Left lung (tissue), 10 donors: ENCODE results near the gene VGLL4. TPM values are rescaled to one million over a fixed set of nuclear protein-coding genes. Genes with fewer than 3 reads are reported as not detected.
"Not testable (repeated sequence)": the region's sequence is repeated elsewhere in the genome, so short reads cannot be mapped to it uniquely, and the experiment has no call there.

Experiments
- ATAC-seq: fragments of 200-7000 bp; cut with Tn5 transposase; one replicate; pipeline ENCODE4 v1.9.1; 2020; ENCODE audit warnings: moderate library complexity
- DNase-seq, 4 donors: peaks; one replicate each; pipeline ENCODE4 v3.0.0-alpha.2; 2013 to 2020
- H3K27ac ChIP-seq, 2 donors: fragments of 200-600 bp; sonication (generic) in 1 of 2; one replicate each; pipeline versions ENCODE4 v1.5.0 to v1.8.0; 2020 to 2021
- H3K27me3 ChIP-seq, 2 donors: fragments of 200-600 bp; sonication (generic) in 1 of 2; one replicate each; pipeline versions ENCODE4 v1.5.0 to v1.8.0; 2020 to 2021
- H3K36me3 ChIP-seq, 2 donors: fragments of 200-600 bp; sonication (generic) in 1 of 2; one replicate each; pipeline versions ENCODE4 v1.5.0 to v1.8.0; 2020 to 2021
- H3K4me1 ChIP-seq, 2 donors: fragments of 200-600 bp; one replicate each; pipeline ENCODE4 v1.8.0; 2021
- H3K4me3 ChIP-seq, 2 donors: fragments of 200-600 bp; sonication (generic) in 1 of 2; one replicate each; pipeline versions ENCODE4 v1.5.0 to v1.8.0; 2020 to 2021; ENCODE audit warnings: mild to moderate bottlenecking in 1 of 2
- H3K9me3 ChIP-seq, 2 donors: fragments of 200-600 bp; sonication (generic) in 1 of 2; one replicate each; pipeline versions ENCODE4 v1.5.0 to v1.8.0; 2020 to 2021
- intact Hi-C, 2 donors: fragments of 100-400 bp; cut with DNase I; formaldehyde crosslinking; loops; one replicate each; pipeline versions ENCODE4 v1.11.2 to v1.14.2; 2022
- polyA plus RNA-seq, 6 donors: library from polyadenylated mRNA; unstranded; fragments of 120-200 nt; gene quantifications; one replicate each; pipeline ENCODE4 v1.2.1, GENCODE V29; 2013; ENCODE audit not compliant: insufficient read length in 6 of 6
- total RNA-seq, 2 donors: library from RNA; stranded (reverse); fragmentation: NEBNext Ultra II Directional; extraction: Animal tissue kit (Norgen Biotek cat#: 25700); gene quantifications; one replicate each; pipeline ENCODE4 v1.2.1, GENCODE V29; 2021
- TF ChIP-seq, protein P1 (sequence below), 2 donors: fragments of 200-600 bp; sonication (generic) in 1 of 2; IDR thresholded peaks; one replicate each; pipeline versions ENCODE4 v1.5.0 to v1.8.0; 2021; ENCODE audit warnings: antibody characterized with exemption in 2 of 2
- donor health status: DM: no; HTN: yes; CAD: no.
- donor health status: DM: no; HTN: no; CAD: no.

VGLL4 gene
- total and polyA plus RNA-seq, 8 donors, result 40.2 to 115 (median 106) TPM

DNA sequence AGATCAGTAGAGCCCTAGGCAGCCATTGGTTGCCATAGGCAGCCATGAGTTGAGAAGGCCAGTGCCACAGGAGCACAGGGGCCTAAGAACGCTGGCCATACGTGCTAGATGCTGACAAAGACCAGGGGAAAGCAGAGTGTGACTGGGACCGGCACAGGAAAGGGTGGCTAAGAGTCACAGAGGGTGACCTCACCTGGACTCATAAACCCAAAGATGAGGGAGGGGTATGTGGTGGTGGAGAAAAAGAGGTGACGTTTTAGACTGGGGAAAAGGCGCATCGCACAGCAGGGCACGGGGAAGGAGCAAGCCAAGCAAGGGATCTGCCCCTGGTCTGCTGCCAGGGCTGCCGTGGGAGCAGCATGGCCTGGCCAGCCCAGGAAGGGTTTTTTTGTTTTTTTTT lies 122.5 kb downstream of the VGLL4 start:
- TF ChIP-seq, protein P1, sequence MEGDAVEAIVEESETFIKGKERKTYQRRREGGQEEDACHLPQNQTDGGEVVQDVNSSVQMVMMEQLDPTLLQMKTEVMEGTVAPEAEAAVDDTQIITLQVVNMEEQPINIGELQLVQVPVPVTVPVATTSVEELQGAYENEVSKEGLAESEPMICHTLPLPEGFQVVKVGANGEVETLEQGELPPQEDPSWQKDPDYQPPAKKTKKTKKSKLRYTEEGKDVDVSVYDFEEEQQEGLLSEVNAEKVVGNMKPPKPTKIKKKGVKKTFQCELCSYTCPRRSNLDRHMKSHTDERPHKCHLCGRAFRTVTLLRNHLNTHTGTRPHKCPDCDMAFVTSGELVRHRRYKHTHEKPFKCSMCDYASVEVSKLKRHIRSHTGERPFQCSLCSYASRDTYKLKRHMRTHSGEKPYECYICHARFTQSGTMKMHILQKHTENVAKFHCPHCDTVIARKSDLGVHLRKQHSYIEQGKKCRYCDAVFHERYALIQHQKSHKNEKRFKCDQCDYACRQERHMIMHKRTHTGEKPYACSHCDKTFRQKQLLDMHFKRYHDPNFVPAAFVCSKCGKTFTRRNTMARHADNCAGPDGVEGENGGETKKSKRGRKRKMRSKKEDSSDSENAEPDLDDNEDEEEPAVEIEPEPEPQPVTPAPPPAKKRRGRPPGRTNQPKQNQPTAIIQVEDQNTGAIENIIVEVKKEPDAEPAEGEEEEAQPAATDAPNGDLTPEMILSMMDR (IDR thresholded peaks at IDR 0.05), result no peak
- H3K27me3 ChIP-seq, result no peaks in the 10 kb centered on the region
- ATAC-seq (no peak), DNase-seq (no peak)
- no peaks in the 10 kb centered on the region for H3K4me1 ChIP-seq
- no peaks in the 10 kb centered on the region for H3K9me3 ChIP-seq
- H3K27ac ChIP-seq, result no peak overlapping the region
- no peak overlapping the region for H3K4me3 ChIP-seq
- H3K36me3 ChIP-seq, result no peaks in the 10 kb centered on the region
- intact Hi-C loops, result no loop called here

DNA sequence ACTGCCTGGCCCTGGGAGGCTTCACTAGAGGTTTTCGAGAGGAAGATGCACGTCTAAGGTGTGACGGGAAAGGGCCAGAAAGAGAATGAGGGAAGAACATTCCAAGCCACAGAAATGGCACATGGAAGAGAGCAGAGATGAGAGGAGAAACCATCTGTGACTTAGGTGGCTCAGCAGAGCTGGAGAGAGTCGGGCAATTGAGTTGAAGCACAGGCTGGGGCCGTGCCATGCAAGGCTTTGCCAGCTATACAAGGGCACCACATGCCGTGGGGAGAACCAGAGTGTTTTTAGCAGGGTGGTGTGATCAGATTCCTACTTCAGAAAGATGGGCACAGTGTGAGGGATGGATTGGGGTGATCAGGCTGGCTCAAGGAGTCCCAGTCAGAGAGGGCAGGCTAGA lies 126.1 kb downstream of the VGLL4 start:
- intact Hi-C loops, result no loop called here
- no peak overlapping the region for H3K4me3 ChIP-seq
- TF ChIP-seq, protein P1 (IDR thresholded peaks at IDR 0.05), result no peak
- no peaks in the 10 kb centered on the region for H3K36me3 ChIP-seq
- H3K27ac ChIP-seq, result no peak overlapping the region
- ATAC-seq, result no peak
- no peak for DNase-seq
- no peaks in the 10 kb centered on the region for H3K27me3 ChIP-seq
- H3K9me3 ChIP-seq, result no peaks in the 10 kb centered on the region
- H3K4me1 ChIP-seq, result peaks cover 17 to 27% of the 10 kb centered on the region in 2 donors

DNA sequence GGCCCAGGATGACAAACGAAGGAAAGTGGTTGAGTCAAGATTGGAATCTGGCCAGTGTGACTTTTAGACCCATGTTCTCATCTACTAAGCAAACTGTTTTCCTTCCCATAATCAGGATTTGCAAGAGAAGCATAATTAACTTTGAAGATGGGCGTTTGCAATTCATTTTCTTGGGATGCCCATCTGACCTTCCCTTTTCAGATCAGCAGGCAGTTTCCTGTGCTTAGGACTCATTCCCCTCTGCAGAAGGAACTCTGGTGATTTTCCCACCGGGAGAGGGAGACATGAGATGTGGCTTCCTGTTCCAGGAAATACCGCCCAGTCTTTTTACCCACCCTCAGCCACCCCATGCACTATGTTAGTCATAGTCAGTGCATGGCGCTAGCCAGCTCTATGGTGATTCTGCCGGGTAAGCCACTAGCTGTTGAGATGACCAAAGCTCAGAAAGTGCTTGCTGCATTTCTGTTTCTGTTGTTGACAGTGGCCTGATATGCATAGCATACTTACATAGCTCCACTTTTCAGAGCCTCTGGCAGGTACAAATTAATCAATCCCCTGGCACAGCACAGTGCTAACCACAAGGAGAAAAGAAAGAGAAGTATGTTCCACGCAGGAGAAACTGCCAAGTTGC lies 129.4 kb downstream of the VGLL4 start:
- intact Hi-C loops, result no loop called here
- Histone ChIP-seq H3K27ac (peak overlapping the region; percentile 65 to 70), H3K4me3 (no peak overlapping the region), H3K4me1 (peaks cover 29 to 36% of the 10 kb centered on the region in 2 donors), H3K9me3 (no peaks in the 10 kb centered on the region), H3K27me3 (no peaks in the 10 kb centered on the region), H3K36me3 (no peaks in the 10 kb centered on the region)
- ATAC-seq (peak; percentile 85), DNase-seq (peak in 1 of 4 donors; percentile 57)
- TF ChIP-seq, protein P1 (IDR thresholded peaks at IDR 0.05), result no peak

DNA sequence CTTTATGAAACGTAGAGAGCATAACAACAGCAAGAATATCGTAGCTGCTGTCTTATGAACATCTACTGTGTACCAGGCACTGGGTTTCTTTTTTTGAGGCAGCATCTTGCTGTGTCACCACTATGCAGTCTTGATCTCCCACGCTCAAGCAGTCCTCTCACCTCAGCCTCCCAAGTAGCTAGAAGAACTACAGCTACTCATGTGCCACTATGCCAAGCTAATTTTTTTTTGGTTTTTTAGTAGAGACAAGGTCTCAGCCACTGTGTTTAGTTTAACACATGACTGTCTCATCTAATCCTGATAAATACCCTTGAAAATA lies 129.9 kb downstream of the VGLL4 start:
- H3K36me3 ChIP-seq, result no peaks in the 10 kb centered on the region
- peak overlapping the region; percentile 65 to 70 for H3K27ac ChIP-seq
- H3K9me3 ChIP-seq, result no peaks in the 10 kb centered on the region
- peaks cover 34 to 41% of the 10 kb centered on the region in 2 donors for H3K4me1 ChIP-seq
- intact Hi-C loops, result no loop called here
- H3K27me3 ChIP-seq, result no peaks in the 10 kb centered on the region
- H3K4me3 ChIP-seq, result no peak overlapping the region
- DNase-seq (no peak), ATAC-seq (peak; percentile 6)
- TF ChIP-seq, protein P1 (IDR thresholded peaks at IDR 0.05), result no peak

DNA sequence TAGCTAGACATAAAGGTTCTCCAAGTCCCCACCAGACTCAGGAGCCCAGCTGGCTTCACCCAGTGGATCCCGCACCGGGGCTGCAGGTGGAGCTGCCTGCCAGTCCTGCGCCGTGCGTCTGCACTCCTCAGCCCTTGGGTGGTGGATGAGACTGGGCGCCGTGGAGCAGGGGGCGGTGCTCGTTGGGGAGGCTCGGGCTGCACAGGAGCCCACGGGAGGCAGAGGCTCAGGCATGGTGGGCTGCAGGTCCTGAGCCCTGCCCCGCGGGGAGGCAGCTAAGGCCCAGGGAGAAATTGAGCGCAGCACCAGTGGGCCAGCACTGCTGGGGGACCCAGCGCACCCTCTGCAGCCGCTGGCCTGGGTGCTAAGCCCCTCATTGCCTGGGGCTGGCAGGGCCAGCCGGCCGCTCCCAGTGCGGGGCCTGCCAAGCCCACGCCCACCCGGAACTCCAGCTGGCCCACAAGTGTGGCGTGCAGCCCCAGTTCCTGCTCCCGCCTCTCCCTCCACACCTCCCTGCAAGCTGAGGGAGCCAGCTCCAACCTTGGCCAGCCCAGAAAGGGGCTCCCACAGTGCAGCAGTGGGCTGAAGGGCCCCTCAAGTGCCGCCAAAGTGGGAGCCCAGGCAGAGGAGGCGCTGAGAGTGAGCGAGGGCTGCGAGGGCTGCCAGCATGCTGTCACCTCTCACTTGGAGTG lies 130.4 kb downstream of the VGLL4 start:
- peaks cover 39 to 46% of the 10 kb centered on the region in 2 donors for H3K4me1 ChIP-seq
- H3K36me3 ChIP-seq, DNase-seq, H3K4me3 ChIP-seq, H3K9me3 ChIP-seq, intact Hi-C loops, H3K27me3 ChIP-seq, ATAC-seq: not testable (repeated sequence)
- H3K27ac ChIP-seq, result peak overlapping the region; percentile 65 to 70

DNA sequence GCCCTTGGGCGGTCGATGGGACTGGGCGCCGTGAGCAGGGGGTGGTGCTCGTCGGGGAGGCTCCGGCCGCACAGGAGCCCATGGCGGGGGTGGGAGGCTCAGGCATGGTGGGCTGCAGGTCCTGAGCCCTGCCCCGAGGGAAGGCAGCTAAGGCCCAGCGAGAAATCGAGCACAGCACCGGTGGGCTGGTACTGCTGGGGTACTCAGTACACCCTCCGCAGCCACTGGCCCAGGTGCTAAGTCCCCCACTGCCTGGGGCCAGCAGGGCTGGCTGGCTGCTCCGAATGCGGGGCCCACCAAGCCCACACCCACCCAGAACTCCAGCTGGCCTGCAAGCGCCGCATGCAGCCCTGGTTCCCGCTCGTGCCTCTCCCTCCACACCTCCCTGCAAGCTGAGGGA lies 132.1 kb downstream of the VGLL4 start:
- H3K4me1 ChIP-seq, result peaks cover 40 to 53% of the 10 kb centered on the region in 2 donors
- intact Hi-C loops, H3K36me3 ChIP-seq, H3K27me3 ChIP-seq, H3K27ac ChIP-seq, DNase-seq, ATAC-seq, H3K9me3 ChIP-seq, H3K4me3 ChIP-seq: not testable (repeated sequence)
